GOT3 (cell line): ENCODE measurements around the gene TTC24.
"Not testable (repeated sequence)": the region's sequence is repeated elsewhere in the genome, so short reads cannot be mapped to it uniquely, and the experiment has no call there.

Source experiments
- DNase-seq: peaks from one replicate; lab custom pipeline; 2025; ENCODE audit warnings: mixed read lengths; lab: John Stamatoyannopoulos, UW

TTC24 gene

GRCh38 chr1:156579472-156579871, at the start of gene TTC24:
TSS of gene TTC24 (plus strand) at chr1:156579723. CDS start at chr1:156581365, 1,642 bp downstream.
- no peak for DNase-seq

GRCh38 chr1:156530006-156530405, 49.5 kb upstream of the TTC24 start:
- DNase-seq, result no peak

- no peak for DNase-seq
Observed at GRCh38 chr1:156532374-156532773, 47.1 kb upstream of the TTC24 start.

- no peak for DNase-seq
Observed at GRCh38 chr1:156533568-156534220, 45.8 kb upstream of the TTC24 start.

GRCh38 chr1:156534424-156535060, 45.0 kb upstream of the TTC24 start:
- DNase-seq, result no peak

GRCh38 chr1:156537027-156537426, 42.5 kb upstream of the TTC24 start:
- no peak for DNase-seq

GRCh38 chr1:156538711-156539440, 40.6 kb upstream of the TTC24 start:
- no peak for DNase-seq

- DNase-seq, result no peak
Observed at GRCh38 chr1:156539818-156540355, 39.6 kb upstream of the TTC24 start.

GRCh38 chr1:156540955-156541354, 38.6 kb upstream of the TTC24 start:
- DNase-seq, result no peak

GRCh38 chr1:156543066-156543465, 36.5 kb upstream of the TTC24 start:
- DNase-seq, result no peak

- no peak for DNase-seq
Observed at GRCh38 chr1:156544592-156545102, 34.9 kb upstream of the TTC24 start.

GRCh38 chr1:156546267-156546666, 33.3 kb upstream of the TTC24 start:
- DNase-seq, result no peak

- DNase-seq, result no peak
Observed at GRCh38 chr1:156547434-156547833, 32.1 kb upstream of the TTC24 start.

GRCh38 chr1:156547982-156548381, 31.5 kb upstream of the TTC24 start:
- DNase-seq, result no peak

- DNase-seq, result no peak
Observed at GRCh38 chr1:156549390-156549789, 30.1 kb upstream of the TTC24 start.

- no peak for DNase-seq
Observed at GRCh38 chr1:156549831-156550230, 29.7 kb upstream of the TTC24 start.

- no peak for DNase-seq
Observed at GRCh38 chr1:156550346-156550745, 29.2 kb upstream of the TTC24 start.

GRCh38 chr1:156551066-156551643, 28.4 kb upstream of the TTC24 start:
- DNase-seq, result no peak

GRCh38 chr1:156551869-156552268, 27.7 kb upstream of the TTC24 start:
- no peak for DNase-seq

GRCh38 chr1:156552518-156552917, 27.0 kb upstream of the TTC24 start:
- no peak for DNase-seq

- DNase-seq, result not testable (repeated sequence)
Observed at GRCh38 chr1:156552937-156553336, 26.6 kb upstream of the TTC24 start.

GRCh38 chr1:156553860-156554485, 25.6 kb upstream of the TTC24 start:
- no peak for DNase-seq
